ENCODE data around the gene BCL2.

Gene BCL2

DNA sequence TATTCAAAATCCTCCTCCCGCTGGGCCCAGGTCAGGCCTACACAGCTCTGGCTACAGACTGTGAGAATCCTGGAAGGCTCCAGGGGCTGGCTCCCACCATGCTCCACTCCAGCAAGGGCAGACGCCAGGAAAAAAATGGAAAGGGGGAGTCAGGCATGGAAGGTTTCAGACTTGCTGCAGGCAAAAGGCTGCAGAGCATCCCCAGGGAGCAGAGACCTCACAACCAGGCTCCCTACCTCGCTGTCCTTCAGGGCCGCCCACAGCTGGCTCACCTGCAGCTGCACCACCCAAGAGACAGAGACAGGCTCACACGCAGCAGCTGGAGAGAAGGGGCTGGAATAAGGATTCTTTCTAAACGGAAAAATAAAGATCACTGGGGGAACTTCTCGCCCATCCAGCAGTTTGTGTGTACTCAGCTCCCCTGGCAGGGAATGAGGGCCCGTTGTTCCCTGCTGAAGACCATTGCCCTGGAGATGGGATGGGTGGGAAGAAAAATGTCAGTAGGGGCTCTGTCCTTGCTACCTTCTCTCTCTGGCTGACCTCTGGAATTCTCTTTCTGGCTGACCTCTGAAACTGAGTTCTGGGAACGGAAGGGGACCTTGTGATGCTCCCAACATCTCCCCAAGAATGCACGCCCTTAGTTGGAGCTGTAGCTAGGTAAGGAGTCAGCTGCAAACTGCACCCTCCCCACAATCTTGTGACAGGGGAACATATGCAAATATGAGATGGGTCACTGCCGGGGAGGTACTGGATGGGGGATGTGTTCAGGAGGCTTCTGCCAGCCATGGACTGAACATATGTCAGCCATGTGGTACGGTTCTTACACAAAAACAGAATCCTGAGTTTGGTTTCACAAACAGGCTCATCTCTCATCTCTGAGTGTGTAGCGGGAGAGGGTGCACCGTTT lies 34.5 kb downstream of the BCL2 start:
- FAIRE-seq: no peak

- no peak for FAIRE-seq
Measured at GRCh38 chr18:63284173-63284799, 35.3 kb downstream of the BCL2 start.

GRCh38 chr18:63283305-63284094 lies 36.1 kb downstream of the BCL2 start:
- FAIRE-seq: no peak

DNA sequence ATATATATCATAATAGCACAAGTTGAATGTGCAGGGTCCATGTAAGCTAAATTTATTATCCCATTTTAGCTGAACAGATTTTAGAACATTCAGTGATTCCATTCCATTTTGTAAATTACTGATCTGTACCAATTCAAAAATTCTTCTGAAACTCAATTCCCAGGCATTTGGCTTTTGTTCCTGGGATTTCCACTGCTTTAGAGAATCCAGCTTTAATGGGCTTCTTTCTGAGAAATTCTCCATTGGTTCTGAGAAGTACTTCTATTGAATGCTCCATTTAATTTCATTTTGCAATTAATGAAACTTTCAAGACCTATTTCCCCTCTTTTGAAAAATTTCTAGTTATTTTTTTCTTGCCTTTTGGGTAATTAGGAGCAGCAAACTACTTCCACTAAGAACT lies 36.8 kb downstream of the BCL2 start:
- FAIRE-seq: no peak

GRCh38 chr18:63273222-63273927 lies 46.2 kb downstream of the BCL2 start:
- FAIRE-seq: no peak

DNA sequence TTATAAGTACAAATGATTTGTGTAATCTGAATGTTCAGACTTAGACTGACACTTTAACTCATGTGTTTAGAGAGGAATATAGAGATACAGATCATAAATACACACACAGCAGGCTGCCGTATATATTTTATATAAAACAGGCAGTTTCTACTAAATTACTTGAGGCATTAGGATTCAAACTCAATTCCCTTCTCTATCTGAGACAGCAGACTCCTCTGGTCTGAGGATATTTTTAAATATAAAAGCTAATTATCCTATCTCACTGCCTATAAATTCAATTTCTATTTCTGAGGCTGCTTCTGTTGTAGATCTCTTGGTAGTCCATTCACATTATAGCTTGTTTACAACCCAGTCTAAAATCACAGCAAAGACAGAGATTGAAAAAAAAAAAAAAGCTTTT lies 46.9 kb downstream of the BCL2 start:
- no peak for FAIRE-seq

DNA sequence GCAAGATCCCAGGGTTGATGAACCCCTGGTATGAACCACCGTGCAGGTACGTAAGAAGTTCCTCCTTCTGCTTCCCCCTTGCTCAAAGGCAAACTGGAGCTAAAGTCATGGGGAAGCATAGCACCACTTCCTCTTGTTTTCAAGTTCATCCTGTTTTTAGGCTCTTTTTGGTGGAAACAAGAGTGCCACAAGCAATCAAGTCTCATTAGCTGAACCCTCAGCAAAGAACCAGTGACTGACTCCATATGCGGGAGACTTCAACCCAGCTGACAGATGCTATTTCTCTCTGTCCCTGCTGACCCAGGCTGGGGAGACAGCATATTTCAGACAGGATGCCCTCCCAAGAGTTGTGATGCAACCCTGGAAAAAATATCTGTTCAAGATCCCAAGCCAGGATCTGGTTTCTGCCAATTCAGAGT lies 47.7 kb downstream of the BCL2 start:
- FAIRE-seq: no peak

DNA sequence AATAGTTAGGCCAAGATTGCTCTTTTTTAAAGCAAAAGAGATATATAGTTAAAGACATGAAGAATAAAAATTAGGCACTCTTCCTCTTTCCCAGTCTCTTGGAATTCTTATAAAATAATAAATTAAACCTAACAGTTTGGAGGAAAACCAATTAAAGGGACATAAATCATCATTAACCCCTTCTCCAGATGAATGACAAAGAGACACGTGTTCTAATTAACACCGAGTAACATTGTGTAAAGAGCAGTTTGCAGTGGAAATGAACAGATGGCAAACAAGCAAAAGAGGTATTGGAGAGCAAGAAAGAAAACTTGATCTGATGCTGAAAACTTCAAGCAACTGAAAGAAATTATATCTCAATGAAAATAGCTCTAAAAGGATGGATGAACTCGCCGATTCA lies 48.4 kb downstream of the BCL2 start:
- FAIRE-seq: no peak

- no peak for FAIRE-seq
Measured at GRCh38 chr18:63267975-63268721, 51.4 kb downstream of the BCL2 start.

- FAIRE-seq: no peak
Measured at GRCh38 chr18:63266888-63267790, 52.4 kb downstream of the BCL2 start.

- no peak for FAIRE-seq
Measured at GRCh38 chr18:63265326-63265725, 54.2 kb downstream of the BCL2 start.

DNA sequence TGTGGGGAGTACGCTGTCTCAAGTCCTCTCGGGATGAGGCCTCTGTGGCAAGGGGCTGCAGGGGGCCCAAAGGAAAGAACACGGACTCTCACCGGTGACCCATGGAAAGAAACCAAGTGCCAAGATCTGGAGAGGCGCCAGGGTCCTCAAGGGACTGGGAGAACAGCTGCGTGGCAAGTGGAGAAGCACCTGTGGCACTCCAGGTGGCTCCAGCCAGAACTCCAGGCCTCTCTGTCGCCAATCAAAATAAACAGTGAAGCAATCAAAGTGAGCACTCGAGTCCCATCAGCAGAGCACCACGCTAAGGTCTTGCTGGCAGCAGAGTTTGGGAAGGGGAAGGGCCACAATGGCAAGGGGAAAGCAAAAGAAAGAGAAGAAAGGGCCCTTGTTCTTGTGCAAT lies 54.7 kb downstream of the BCL2 start:
- no peak for FAIRE-seq

DNA sequence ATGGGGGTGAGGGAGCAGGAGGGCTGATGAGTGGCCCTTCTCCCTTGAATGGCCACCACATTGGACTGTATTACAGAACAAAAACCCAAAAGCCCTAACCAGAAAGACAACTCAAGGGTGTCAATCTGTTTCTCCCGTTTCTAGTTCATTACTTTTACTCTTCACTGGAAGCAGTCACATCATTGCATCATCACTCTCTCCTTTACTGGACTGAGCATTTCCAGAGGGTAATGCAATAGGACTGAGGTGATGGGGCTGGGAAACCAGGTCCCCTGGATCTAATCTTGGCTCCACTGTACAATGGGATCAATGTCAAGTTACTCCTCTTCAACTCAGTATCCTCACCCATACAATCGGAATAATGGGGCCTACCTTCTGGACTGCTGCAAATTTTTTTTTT lies 56.1 kb downstream of the BCL2 start:
- FAIRE-seq: no peak

- FAIRE-seq: no peak
Measured at GRCh38 chr18:63262369-63263335, 56.9 kb downstream of the BCL2 start.

DNA sequence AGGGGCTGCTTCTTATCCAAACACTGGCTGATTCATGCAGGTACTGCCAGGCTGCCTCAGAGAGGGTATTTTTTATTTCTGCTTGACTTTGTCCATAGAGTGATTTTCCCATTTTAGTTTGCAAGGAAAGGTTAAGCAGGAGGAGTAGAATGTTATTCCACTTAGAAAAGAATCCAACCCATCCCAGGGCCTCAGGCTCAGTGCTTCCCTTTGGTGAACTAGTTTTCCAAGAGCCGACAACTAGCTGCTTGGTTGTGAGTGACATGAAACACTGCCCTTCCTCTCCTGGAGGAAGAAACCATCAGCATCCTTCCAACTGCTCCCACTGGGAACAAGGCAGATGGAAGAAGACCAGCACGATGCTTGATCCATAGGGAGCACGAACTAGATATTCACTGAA lies 58.5 kb downstream of the BCL2 start:
- FAIRE-seq: no peak

DNA sequence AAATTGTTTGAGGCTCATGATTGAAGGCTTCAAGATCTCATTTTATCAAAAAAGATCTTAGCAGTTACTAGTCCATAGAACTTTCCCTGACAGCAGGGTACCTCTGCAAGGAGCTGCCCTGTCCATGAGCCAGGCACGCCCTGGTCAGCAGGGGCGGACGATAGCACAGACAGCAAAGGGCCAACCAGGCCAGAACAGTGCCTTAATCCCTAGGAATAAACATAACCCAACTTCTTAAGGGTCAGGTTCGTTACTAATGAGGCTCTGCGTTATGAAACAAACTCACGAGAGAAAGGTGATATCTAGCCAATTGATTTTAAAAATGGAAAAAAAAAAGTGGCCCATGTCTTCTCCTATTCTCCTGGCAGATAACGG lies 59.2 kb downstream of the BCL2 start:
- FAIRE-seq: no peak

- no peak for FAIRE-seq
Measured at GRCh38 chr18:63259567-63260379, 59.8 kb downstream of the BCL2 start.

DNA sequence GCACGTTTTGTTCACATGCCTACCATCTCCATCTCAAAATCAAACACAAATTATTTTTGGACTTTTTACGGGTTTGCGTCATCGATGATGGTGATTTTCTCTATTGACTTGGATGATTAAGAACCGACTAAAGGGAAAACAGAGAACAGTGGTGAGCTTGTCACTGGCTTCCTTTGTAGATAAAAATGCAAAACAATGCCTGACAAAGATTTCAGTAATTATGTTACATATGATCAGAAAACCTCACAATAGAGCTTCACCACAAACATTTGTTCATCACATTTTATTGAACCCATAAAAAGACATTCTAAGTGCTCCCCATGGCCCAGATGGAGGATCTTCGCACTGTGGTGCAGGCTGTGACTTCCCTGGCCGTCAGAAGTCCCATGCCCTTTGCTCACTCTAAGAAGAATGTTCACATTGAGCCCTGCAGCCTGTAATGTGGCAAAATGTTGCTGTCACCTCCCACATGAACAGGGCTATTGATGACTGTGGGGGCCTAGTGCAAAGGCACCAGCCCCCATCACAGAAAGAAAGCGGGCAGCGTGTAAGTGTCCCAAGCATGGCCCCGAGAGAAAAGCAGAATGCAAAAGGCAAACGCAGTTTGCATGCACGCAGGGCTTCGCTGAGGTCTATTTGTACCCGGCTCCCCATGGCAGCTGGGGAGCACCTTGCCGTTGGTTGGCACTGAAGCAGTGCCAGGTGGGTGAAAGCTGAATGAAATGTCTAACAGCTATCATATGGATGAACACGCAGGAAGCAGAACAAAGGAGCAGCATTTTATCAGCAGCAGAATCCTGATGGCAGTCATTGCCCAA lies 60.6 kb downstream of the BCL2 start:
- no peak for FAIRE-seq
